HG02840 (cell line): ENCODE results near the gene FBRSL1.
"Not testable (repeated sequence)": the region's sequence is repeated elsewhere in the genome, so short reads cannot be mapped to it uniquely, and the experiment has no call there.

Experiments
- ATAC-seq: cut with Tn5 transposase; IDR thresholded peaks from one replicate; pipeline ENCODE4 v1.9.1; 2021; ENCODE audit warnings: mild to moderate bottlenecking, moderate library complexity, moderate number of reproducible peaks; ENCODE audit not compliant: unreplicated experiment, low FRiP score

Gene FBRSL1

DNA sequence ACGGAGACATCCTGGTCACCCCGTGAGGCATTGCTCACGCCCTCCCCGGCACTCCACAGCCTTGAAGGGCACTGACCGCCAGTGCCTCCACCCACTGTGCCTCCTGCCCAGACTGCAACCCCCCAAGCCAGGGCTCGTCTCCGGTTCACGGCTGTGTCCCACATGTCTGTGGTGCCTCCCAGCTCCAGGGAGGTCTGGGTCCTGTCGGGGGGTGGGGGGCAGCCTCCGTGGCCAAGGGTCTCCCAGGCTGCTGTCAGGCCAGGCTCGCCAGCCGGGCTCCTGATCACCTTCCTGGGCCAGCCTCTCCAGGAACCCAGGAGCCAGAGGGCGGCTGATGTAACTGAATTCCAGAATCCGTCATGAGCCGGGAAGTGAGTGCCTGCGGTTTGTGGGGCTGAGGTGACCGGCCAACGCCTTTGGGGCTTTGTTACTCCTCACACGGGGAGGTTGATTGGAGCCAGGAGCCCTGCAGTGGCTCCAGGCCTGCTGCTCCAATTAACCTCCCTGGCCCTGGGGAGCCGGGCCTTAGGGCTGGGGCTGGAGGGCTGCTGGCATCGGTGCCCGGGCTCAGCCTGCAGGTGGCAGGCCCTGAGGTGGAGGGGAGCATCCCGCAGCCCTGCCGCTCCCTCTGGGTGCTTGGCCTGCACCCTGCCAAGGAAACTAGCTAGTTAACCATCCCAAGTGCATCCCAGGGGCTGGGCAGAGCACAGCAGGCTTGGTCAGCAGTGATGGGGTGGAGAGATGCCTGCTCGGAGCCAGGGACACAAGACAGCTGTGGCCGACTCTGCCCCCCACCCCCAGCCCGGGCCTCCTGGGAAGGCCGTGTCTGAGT lies 36.4 kb upstream of the FBRSL1 start:
- no peak for ATAC-seq

DNA sequence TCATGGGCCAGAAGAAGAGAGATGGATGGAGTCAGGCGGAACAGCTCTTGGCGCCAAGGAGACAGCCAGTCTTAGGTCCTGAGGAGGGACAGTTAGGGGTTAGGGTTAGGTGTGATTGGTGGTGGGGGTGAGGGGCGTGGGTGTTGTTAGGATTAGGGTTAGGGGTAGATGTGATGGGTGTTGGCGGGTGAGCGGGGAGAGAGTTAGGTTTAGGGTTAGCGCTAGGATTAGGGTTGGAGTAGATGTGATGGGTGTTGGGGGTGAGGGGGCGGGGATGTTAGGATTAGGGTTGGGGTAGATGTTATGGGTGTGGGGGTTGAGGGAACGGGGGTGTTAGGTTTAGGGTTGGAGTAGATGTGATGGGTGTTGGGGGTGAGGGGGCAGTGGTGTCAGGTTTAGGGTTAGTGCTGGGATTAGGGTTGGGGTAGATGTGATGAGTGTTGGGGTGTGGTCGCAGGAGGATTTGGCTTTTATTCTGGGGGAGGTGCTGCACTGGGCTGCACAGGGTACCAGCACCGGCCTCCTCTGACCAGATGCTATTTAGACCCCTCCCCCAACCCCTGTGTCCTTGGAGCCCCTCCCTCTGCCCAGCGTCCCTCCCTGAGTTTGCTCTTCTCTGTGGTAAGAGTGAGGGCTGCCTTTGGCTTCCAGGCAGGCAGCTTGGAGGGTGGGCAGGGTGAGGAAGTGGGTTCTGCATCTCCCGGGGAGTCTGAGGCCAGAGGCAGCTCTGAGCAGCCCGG lies 35.6 kb upstream of the FBRSL1 start:
- ATAC-seq = no peak

DNA sequence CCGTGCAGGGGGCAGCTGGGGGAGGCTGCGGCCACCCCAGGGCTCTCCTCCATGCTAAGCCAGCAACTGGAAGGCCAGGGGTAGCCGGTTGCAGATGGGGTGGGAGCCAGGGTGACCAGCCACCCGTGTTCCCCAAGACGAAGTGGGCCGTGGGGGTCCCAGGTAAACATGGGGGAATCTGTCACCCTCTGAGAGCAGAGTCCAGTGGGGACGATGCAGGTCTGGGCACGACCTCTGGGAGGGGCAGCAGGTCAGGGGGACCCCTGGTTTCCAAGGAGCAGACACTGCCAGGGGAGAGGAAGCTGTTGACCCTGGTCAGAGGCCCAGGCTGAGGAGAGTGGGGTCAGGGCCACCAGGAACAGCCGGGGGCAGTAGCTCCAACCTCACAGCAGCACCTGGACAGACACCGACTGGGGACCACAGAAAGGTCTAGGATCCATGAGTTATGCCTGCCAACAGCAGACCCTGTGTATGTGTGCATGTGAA lies 35.0 kb upstream of the FBRSL1 start:
- no peak for ATAC-seq

DNA sequence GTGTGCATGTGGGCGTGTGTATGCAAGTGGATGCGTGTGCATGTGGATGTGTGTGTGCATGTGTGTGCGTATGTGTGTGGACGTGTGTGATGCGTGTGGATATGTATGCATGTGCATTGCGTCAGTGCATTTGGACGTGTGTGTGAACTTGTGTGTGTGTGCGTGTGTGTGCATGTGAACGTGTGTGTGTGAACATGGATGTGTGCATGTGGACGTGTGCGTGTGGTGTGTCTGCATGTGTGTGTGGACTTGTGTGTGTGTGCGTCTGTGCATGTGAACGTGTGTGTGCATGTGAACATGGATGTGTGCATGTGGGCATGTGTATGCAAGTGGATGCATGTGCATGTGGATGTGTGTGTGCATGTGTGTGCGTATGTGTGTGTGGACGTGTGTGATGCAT lies 34.4 kb upstream of the FBRSL1 start:
- no peak for ATAC-seq

DNA sequence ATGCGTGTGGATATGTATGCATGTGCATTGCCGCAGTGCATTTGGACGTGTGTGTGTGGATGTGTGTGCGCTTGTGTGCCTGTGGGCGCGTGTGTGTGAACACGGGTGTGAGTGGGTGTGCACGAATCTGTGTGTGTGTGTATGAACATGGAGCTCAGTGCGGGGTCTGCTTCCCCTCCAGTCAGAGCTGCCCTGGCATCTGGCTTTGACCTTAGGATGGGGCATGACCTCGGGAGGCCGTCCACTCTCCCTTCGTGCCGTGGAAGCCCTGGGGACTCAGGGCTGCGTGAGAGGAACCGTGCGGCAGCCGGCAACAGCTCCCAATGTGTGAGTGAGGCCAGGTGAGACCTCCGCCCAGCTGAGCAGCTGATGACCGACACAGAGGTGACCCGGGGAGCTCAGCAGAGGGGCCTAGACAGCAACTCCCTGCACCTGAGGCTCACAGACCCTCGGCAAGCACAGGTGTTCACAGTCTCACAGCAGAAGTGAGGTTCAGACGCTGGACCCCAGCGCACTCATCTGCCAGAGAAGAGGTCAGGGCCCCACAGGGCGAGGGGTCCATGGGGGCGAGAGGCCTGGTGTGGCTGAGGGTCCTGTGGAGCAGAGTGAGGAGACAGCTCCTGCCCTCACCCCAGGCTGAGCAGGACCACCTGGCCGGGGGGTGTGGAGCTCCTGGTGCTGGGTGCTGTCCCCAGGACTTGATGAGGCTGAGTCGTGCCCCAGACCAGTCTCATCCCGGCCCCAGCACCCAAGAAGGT lies 33.6 kb upstream of the FBRSL1 start:
- no peak for ATAC-seq

DNA sequence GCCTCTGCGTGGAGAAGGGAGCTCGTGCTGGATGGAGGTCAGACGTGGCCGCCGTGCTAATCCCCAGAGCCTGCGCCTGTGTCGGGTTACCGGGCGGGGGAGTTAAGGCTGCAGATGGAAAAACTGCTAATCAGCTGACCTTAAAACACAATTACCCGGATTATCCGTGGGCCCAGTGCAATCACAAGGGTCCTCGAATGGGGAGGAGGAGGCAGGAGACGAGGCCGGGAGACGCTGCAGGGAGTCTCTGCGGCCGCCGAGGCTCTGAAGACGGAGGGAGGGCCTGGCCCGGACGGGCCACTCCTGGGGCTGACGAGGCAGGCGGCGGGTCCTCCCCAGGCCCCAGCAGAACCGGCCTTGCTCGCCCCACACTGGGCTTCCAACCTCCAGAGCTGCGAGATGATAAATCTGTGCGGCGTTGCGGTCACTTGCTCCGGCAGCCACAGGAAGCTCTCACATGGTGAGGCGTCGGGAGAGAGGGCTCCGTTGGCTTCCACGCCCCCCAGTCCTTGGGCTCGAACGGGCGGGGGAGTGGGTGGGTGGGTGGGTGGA lies 32.9 kb upstream of the FBRSL1 start:
- ATAC-seq = no peak

DNA sequence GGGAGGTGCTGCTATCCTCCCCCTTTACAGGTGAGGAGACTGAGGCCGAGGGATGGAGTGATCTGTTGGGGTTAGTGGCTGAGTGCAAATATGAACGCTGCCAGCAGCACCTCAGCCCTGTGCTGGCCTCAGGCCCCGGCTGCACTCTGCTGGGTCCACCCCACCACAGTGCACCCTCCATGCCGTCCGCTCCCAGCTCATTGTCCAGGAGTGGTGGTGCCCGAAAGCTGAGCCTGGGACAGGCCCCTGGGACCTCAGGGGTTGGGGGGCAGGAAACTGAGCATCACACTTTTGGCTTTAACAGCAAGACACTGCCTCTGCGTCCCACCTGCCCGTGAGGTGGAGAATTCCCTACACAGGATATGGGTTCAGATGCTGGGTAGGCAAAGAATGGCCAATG lies 31.5 kb upstream of the FBRSL1 start:
- ATAC-seq = no peak

DNA sequence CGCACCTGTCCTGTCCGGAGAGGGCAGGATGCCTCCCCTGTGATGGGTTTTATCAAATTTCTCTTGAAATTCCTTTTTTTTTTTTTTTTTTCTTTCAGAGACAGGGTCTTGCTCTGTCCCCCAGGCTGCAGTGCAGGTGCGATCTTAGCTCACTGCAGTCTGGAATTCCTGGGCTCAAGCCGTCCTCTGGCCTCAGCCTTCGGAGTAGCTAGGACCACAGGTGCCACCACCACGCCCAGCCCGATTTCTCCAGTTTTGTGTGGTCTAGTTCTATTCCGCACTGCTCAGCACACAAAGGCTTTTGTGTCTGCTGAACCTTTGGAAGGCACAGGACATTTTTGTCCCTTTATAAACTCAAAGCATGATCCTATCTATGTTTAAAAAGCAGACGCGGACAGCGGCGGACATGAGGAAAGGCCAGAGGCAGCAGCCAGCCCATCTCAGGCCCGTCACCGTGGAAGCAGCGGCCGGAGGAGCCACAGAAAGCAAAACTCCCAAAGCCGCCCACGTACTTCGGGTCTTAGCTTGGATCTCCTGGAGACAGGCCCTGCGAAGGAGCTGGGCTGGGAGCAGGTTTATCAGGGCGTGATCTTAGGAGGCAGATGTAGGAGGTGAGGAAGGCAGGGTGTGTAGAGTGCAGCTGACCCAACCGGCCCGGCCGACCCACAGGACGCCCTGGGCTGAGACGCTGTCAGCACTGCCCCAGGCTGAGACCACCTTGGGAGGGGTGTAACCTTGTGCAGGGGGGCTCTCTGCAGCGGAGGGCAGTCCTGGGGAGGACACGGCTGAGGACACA lies 30.9 kb upstream of the FBRSL1 start:
- no peak for ATAC-seq

DNA sequence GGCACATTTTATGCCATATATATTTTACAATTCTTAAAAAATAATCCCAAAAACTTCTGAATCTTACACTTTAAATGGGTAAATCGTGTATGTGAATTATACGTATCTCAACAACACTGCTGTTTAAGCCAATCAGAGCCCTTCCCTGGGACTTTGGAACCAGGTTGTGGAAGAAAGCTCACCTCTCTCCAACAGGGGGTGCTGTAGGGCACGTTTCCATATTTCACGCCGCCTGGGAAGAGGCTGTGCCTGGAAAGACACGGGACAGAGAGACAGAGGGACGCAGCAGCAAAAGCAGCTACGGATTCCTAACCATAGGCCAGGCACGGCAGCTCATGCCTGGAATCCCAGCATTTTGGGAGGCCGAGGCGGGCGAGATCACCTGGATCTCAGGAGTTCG lies 29.4 kb upstream of the FBRSL1 start:
- ATAC-seq = no peak

DNA sequence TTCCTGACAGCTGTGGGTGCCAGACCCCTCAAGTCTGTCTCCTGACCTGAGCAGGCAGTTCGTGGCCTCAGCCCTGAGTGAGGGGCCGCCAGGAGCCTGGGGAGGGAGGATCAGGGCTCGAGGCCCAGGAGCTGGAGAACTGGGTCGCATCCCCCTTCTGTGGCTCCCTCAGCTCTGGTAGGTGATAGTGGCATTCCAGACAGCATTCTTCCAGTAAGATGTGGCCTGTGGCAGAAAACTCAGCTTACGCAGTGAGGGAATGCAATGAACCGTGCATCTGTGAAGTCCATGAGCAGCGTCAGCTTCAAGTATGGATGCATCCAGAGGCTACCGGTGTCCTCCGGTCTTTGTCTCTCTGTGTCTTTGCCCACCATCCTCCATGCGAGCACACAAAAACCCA lies 28.4 kb upstream of the FBRSL1 start:
- ATAC-seq = no peak

DNA sequence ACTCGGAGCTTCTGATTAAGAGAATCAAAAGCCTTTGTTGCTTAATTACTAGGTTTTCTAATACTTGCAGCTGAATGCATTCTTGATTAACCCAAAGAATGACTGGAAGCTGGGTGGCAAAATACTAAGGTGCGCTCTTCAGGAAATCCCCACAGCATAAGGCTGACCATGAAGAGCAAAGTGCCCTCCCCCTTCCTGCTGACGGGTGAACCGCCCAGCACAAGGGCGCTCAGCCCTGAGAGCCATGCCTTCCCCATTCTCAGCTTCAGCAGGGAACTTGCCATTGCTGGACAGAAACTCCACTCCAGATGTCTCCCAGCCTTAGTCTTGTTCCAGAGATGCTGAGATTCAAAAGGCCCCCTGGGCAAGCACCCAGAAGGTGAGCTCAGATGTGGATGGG lies 27.2 kb upstream of the FBRSL1 start:
- no peak for ATAC-seq

DNA sequence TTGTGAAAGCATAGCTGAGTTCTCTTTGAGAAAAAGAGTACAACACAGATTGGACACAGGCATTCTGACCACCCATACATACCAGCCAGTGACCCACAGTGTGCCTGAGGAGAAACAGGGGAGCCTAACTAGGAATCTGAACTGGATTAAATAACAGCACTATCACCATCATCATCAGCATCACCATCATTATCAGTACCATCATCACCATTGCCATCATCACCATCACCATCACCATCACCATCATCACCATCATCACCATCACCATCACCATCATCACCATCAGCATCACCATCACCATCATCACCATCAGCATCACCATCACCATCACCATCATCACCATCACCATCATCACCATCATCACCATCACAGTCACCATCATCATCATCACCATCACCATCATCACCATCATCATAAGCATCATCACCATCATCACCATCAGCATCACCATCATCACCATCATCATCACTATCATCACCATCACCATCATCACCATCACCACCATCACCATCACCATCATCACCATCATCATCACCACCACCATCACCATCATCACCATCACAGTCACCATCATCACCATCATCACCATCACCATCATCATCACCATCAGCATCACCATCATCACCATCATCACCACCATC lies 26.5 kb upstream of the FBRSL1 start:
- ATAC-seq = not testable (repeated sequence)

DNA sequence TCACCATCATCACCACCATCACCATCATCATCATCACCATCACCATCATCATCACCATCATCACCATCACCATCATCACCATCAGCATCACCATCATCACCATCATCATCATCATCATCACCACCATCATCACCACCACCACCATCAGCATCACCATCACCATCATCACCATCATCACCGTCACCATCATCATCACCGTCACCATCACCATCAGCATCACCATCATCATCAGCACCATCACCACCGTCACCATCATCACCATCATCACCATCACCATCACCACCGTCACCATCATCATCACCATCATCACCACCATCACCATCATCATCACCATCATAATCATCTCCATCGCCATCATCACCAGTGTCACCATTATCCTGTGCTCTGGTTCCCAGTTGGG lies 25.6 kb upstream of the FBRSL1 start:
- not testable (repeated sequence) for ATAC-seq

DNA sequence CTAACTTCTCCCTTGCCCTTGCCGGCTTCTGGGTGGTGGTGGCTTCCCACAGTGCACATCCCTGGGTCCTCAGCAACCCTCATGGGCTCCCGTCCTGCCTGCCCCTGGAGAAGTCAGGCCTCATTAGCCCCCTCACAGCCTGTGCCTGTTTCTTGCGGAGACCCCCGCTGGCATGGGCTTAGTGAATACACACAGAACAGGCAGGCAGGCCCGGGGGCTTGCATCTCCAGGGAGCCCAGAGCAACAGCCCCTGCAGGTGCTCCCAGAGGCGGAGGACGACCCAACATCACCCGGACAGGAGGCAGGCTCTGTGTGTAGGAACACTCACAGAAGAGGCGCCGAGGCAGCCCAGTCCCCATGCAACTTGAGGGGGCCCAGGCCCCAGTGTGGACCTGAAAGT lies 25.1 kb upstream of the FBRSL1 start:
- ATAC-seq = no peak

DNA sequence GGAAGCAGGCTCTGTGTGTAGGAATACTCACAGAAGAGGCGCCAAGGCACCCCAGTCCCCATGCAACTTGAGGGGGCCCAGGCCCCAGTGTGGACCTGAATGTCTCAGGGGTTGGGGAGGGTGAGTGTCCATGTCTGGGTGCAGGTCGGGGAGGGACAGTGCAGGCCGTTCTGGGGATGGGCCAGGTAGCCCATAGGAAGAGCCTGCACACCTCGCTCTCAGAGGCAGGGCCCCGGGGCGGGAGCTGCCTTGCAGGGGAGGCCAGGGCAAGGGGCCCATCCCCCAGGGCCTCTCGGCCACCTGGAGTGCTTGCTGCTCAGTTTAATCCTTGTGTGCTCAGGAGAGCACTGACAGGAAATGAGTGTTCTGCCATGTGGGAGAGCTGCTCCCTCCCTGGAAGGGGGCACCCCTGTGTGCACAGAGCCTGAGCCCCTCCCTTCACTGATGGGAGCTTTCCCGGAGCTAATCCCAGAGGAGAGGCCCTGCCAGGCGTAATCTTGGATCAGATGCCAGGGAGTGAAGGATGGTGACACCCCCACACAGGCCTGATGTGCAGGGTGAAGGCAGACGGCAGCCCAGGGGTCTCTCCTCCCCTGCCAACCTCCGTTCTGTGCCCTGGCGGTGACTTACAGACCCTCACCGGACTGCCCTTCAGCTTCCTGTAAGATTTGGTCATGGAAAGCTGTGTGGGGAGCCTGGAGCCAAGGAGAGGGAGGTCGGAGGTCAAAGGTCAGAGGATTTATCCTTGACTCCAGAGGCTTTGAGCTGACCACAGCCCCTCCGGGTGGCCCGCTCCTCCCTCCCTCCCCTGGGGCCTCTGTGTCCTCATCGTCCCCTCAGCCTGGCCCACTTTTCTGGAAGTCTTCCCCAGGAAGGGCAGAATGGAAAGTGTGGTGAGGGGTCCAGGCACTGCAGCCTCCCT lies 24.4 kb upstream of the FBRSL1 start:
- no peak for ATAC-seq

DNA sequence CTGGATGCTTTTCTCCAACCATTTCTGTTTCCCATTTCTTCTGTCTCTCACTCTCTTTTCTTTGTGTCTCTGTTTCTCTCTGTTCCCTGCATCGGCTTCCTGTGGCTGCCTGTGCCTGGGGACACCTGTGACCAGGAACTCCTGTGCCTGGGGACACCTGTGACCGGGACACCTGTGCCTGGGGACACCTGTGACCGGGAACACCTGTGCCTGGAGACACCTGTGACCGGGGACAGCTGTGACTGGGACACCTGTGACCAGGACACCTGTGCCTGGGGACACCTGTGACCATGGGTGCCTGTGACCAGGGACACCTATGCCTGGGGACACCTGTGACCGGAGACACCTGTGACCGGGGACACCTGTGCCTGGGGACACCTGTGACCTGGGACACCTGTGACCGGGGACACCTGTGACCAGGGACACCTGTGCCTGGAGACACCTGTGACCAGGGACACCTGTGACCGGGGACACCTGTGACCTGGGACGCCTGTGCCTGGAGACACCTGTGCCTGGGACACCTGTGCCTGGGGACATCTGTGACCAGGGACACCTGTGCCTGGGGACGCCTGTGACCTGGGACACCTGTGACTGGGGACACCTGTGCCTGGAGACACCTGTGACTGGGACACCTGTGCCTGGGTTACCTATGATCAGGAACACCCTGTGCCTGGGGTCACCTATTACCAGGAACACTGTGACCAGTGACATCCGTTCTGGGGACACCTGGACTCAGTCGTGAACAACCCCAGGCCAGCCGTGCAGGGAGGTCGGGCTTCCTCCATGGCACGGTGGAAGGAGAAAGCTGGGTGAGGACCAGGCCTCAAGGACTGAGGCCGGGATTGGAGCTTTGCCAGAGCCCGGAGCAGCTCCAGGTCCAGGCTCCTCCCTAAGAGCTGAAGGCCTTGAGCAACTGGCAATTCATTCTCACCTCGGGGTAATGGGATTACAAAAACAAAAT lies 23.4 kb upstream of the FBRSL1 start:
- ATAC-seq = no peak

DNA sequence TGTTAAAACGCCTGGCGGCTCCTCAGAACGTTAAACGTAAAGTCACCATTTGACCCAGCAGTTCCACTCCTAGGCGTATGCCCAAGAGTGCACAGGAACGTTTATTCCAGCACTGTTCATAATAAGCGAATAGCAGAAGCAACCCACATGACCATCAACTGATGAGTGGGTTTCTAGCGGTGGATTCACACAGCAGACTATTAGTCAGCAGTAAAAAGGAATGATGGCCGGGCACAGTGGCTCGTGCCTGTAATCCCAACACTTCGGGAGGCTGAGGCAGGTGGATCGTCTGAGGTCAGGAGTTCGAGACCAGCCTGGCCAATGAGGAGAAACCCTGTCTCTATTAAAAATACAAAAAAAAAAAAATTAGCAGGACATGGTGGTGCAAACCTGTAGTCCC lies 22.4 kb upstream of the FBRSL1 start:
- no peak for ATAC-seq
